A549 (cell line): ENCODE measurements around the gene RERE.

ENCODE experiments used
- BHLHE40 ChIP-seq: IDR thresholded peaks from 2 replicates; pipeline ENCODE4 v1.6.1; 2012; ENCODE audit warnings: low read depth, low read length, inconsistent platforms
- CHD2 ChIP-seq: fragments of 150-350 bp; IDR thresholded peaks from 2 replicates; pipeline ENCODE4 v1.6.1; 2014; ENCODE audit warnings: low read length; ENCODE audit not compliant: partially characterized antibody
- CTCF ChIP-seq: fragments of >200 bp; sonication (Bioruptor Twin); formaldehyde crosslinking; IDR thresholded peaks from 3 replicates; pipeline ENCODE4 v1.5.1; 2016
- EP300 ChIP-seq, 2 experiments: fragments of >200 bp; sonication (Bioruptor Twin); formaldehyde crosslinking; IDR thresholded peaks; 2 replicates in 1 of 2; 3 replicates in 1 of 2; pipeline ENCODE4 v1.6.1; 2016 to 2017
- MAFK ChIP-seq: fragments of 450-650 bp; IDR thresholded peaks from 2 replicates; pipeline ENCODE4 v1.6.1; 2014; ENCODE audit not compliant: partially characterized antibody
- MAX ChIP-seq: IDR thresholded peaks from 2 replicates; pipeline ENCODE4 v1.6.1; 2012
- RCOR1 ChIP-seq: fragments of 150-350 bp; IDR thresholded peaks from 2 replicates; pipeline ENCODE4 v1.6.1; 2014; ENCODE audit warnings: antibody characterized with exemption, low read length, low read depth
- RFX5 ChIP-seq: fragments of 450-650 bp; IDR thresholded peaks from 2 replicates; pipeline ENCODE4 v1.7.1; 2014; ENCODE audit warnings: antibody characterized with exemption, mild to moderate bottlenecking, moderate library complexity
- USF2 ChIP-seq: fragments of 450-650 bp; IDR thresholded peaks from 2 replicates; pipeline ENCODE4 v1.6.1; 2014; ENCODE audit warnings: antibody characterized with exemption
- ZNF302 ChIP-seq: fragments of 250-450 bp; sonication (Bioruptor Pico); IDR thresholded peaks from 2 replicates; pipeline ENCODE4 v1.9.0; 2021; ENCODE audit warnings: inconsistent platforms, mild to moderate bottlenecking, moderate library complexity

- TF ChIP-seq CHD2, result no peak
- TF ChIP-seq EP300 (IDR thresholded peaks at IDR 0.05), result no peak
- no peak for TF ChIP-seq BHLHE40
- TF ChIP-seq CTCF, result no peak
- TF ChIP-seq MAX, result no peak
- TF ChIP-seq MAFK, result no peak
- TF ChIP-seq USF2, result no peak
- no peak for TF ChIP-seq RFX5
- no peak for TF ChIP-seq ZNF302 (CRISPR knock-in tag)
- no peak for TF ChIP-seq RCOR1
Measured at GRCh38 chr1:8555582-8555981, 261.9 kb downstream of the RERE start.
